GM06990 (cell line): Measurements from ENCODE around the gene AHCYL1.

Experiments
- DNase-seq: peaks from one replicate; pipeline ENCODE4 v3.0.0-alpha.2; 2011; ENCODE audit not compliant: insufficient read length; ENCODE audit errors: extremely low read depth
- H3K27me3 ChIP-seq: replicated peaks from 2 replicates; pipeline ENCODE4 v1.6.0; 2011; ENCODE audit warnings: low read length; ENCODE audit not compliant: control insufficient read depth, insufficient read depth
- H3K36me3 ChIP-seq: 2 replicates; pipeline ENCODE4 v1.5.1; 2011; ENCODE audit warnings: low read length; ENCODE audit not compliant: control insufficient read depth, insufficient read depth
- H3K4me3 ChIP-seq: replicated peaks from 2 replicates; pipeline ENCODE4 v1.5.1; 2011; ENCODE audit warnings: low read depth, mild to moderate bottlenecking, control low read depth, low read length
- CTCF ChIP-seq: IDR thresholded peaks from 2 replicates; pipeline ENCODE4 v1.5.1; 2011; ENCODE audit warnings: low read length, control low read depth, mild to moderate bottlenecking, inconsistent platforms; ENCODE audit not compliant: insufficient read depth, poor library complexity, severe bottlenecking

AHCYL1 gene

DNA sequence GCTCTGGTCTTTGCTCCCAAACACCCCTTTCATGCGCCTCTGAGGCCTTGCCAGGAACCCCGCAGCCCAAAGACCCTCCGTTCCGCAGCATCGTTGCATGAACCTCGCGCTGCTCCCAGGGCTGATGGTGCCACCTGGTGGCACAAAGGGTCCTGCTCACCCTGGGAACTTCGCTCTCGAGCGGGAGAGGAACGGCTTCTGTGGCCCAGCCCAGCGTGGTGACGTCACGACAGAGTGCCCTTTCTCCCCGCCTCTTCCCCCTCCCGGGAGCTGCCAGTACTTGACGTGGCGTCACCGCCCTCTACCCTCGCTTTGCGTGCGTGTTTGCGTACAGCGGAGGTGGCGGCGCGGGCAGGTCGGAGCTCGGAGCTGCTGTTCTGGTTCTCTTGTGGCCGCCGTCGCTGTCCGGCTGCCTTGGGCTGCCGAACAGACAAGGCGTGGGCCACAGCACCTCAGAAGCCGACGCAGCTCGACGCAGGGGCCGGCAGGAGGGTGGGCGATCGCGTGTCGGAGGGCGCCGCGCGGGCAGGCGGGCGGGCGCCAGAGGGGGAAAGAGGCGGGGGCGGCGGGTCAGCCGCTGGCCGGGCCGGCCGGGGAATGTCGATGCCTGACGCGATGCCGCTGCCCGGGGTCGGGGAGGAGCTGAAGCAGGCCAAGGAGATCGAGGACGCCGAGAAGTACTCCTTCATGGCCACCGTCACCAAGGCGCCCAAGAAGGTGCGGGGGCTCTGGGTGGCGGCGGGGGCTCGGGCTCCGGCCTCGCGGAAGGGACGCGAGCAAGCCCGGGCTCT, at the start of gene AHCYL1:
AHCYL1 (plus strand) TSS at position 310 of the 791 bp plus-strand sequence; CDS start at position 598, 288 bp downstream.
- DNase-seq, result peak; percentile 95
- peak; percentile 92 for TF ChIP-seq CTCF
- Histone ChIP-seq H3K27me3 (no peaks in the 10 kb centered on the region), H3K36me3 (no peaks in the 10 kb centered on the region), H3K4me3 (peak within 1 kb of the TSS; percentile 87)

DNA sequence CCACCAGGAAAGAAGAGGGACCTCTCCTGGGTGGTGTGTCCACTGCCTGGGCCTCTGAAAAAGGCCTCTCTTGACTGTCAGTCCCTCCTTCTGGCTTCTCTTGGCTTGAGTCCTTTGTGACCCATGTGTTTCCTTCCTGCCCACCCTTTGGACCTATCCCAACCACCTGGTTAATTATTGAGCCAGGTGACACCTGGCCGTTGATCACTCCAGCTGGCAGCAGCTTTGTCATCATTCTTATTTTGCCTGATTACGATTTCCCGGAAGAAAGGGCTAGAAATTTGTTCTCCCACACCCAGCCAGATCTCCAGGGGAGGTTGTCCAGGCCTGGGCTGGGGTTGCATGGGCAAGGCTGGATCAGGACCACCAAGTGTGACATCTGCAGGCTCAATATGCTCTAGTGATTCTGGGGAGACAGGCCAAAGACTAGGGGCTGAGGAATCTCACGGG, 49.1 kb upstream of the AHCYL1 start:
- H3K4me3 ChIP-seq, result no peak overlapping the region
- no peaks in the 10 kb centered on the region for H3K27me3 ChIP-seq
- H3K36me3 ChIP-seq, result no peaks in the 10 kb centered on the region
- no peak for TF ChIP-seq CTCF
- no peak for DNase-seq

- Histone ChIP-seq H3K4me3 (no peak overlapping the region), H3K27me3 (no peaks in the 10 kb centered on the region), H3K36me3 (no peaks in the 10 kb centered on the region)
- no peak for DNase-seq
- TF ChIP-seq CTCF, result no peak
Observed at GRCh38 chr1:109937738-109938137, 46.8 kb upstream of the AHCYL1 start.

DNA sequence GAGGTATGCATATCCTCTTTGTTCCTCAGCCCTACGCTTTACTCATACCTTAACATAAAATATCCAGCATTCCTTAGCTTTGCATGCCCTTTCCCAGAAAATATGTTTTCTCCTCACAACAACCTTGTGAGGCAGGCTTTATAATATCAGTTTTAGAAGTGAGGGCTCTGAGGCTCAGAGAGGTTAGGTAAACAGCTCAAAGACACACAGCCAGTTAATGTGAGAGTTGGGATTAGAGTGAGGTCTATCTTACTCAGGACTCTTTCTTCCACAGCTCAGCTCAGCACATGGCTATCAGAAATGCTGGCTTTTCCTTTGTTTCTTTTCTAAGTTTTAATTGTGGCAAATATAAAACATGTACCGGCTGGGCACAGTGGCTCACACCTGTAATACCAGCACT, 46.0 kb upstream of the AHCYL1 start:
- no peak overlapping the region for H3K4me3 ChIP-seq
- H3K36me3 ChIP-seq, result no peaks in the 10 kb centered on the region
- no peaks in the 10 kb centered on the region for H3K27me3 ChIP-seq
- no peak for DNase-seq
- no peak for TF ChIP-seq CTCF

- TF ChIP-seq CTCF, result no peak
- no peaks in the 10 kb centered on the region for H3K36me3 ChIP-seq
Observed at GRCh38 chr1:109942434-109942833, 42.1 kb upstream of the AHCYL1 start.

GRCh38 chr1:109944541-109944940, 40.0 kb upstream of the AHCYL1 start:
- no peaks in the 10 kb centered on the region for H3K36me3 ChIP-seq
- no peaks in the 10 kb centered on the region for H3K27me3 ChIP-seq
- TF ChIP-seq CTCF, result no peak
- DNase-seq, result no peak
- no peak overlapping the region for H3K4me3 ChIP-seq

More at GRCh38 chr1:109942434-109942833, 42.1 kb upstream of the AHCYL1 start:
- Histone ChIP-seq H3K27me3 (no peaks in the 10 kb centered on the region), H3K4me3 (no peak overlapping the region)
- DNase-seq, result no peak
